GM12872 (cell line): ENCODE data around the gene DHRS2.

ENCODE experiments used
- CTCF ChIP-seq: IDR thresholded peaks from 3 replicates; pipeline ENCODE4 v1.5.1; 2011; ENCODE audit warnings: low read depth, mild to moderate bottlenecking, low read length, moderate library complexity; ENCODE audit not compliant: insufficient read depth

Gene DHRS2

GRCh38 chr14:23623962-23624361 lies 12.2 kb upstream of the DHRS2 start:
- TF ChIP-seq CTCF: no peak

GRCh38 chr14:23624830-23625404 lies 11.2 kb upstream of the DHRS2 start:
- TF ChIP-seq CTCF: no peak

- no peak for TF ChIP-seq CTCF
Measured at GRCh38 chr14:23626946-23627345, 9.2 kb upstream of the DHRS2 start.

GRCh38 chr14:23627961-23628360 lies 8.2 kb upstream of the DHRS2 start:
- TF ChIP-seq CTCF: no peak

- no peak for TF ChIP-seq CTCF
Measured at GRCh38 chr14:23629204-23629603, 7.0 kb upstream of the DHRS2 start.

GRCh38 chr14:23629832-23630396 lies 6.2 kb upstream of the DHRS2 start:
- TF ChIP-seq CTCF: no peak

GRCh38 chr14:23630687-23631086 lies 5.5 kb upstream of the DHRS2 start:
- TF ChIP-seq CTCF: no peak
